ENCODE data around the gene CD300LD. TPM values are rescaled to one million over a fixed set of nuclear protein-coding genes. Genes with fewer than 3 reads are reported as not detected.

Gene CD300LD
- total and polyA plus RNA-seq, 2 experiments from 2014 or later, result not detected

DNA sequence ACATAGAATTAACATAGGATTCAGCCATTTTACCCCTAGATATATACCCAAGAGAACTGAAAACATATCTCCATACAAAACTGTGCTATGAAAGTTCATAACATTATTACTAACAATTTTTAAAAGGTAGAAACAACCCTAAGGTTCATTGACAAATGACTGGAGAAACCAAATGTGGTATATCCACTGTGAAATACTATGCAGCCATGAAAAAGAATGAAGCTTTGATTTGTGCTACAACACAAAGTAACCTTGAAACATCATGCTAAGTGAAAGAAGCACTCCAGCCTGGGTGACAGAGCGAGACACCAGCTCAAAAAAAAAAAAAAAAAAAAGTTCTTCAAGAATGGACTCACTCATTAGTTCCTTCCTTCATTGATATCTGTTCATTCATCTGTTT is 580 bp downstream of the CD300LD start:
- Histone ChIP-seq H3K36me3 (no peaks in the 10 kb centered on the region), H3K9me3 (ENCODE audit: low read depth) (no peaks in the 10 kb centered on the region), H3K27ac (no peak overlapping the region), H3K4me1 (ENCODE audit: low read depth) (no peaks in the 10 kb centered on the region), H3K27me3 (no peaks in the 10 kb centered on the region), H3K4me3 (no peak overlapping the region)
- no peak for DNase-seq (ENCODE audit: low read depth in 1 of 2, low spot score in 1 of 2)
- TF ChIP-seq, protein P1, sequence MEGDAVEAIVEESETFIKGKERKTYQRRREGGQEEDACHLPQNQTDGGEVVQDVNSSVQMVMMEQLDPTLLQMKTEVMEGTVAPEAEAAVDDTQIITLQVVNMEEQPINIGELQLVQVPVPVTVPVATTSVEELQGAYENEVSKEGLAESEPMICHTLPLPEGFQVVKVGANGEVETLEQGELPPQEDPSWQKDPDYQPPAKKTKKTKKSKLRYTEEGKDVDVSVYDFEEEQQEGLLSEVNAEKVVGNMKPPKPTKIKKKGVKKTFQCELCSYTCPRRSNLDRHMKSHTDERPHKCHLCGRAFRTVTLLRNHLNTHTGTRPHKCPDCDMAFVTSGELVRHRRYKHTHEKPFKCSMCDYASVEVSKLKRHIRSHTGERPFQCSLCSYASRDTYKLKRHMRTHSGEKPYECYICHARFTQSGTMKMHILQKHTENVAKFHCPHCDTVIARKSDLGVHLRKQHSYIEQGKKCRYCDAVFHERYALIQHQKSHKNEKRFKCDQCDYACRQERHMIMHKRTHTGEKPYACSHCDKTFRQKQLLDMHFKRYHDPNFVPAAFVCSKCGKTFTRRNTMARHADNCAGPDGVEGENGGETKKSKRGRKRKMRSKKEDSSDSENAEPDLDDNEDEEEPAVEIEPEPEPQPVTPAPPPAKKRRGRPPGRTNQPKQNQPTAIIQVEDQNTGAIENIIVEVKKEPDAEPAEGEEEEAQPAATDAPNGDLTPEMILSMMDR (IDR thresholded peaks at IDR 0.05; ENCODE audit: low read depth, low read length), result no peak

DNA sequence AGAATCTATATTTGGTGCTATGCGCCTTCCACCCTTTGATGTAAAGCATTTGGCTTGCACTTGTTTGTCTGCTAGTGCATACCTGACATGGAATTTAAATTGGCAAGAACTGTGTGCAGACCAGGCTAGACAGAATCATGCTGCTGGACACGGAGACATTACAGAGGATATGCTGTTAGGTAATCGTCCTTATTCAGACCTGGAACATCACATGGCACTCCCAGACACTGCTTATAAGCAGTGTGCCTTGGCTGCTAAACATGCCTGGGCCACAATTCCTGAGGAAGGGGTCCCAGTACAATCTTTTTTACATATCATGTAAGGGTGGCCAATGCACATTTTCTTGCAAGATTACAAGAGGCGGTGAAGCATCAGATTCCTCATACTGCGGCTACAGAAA is 6.4 kb downstream of the CD300LD start:
- Histone ChIP-seq H3K9me3 (ENCODE audit: low read depth) (no peaks in the 10 kb centered on the region), H3K4me3 (no peak overlapping the region), H3K36me3 (no peaks in the 10 kb centered on the region), H3K27ac (no peak overlapping the region), H3K4me1 (ENCODE audit: low read depth) (no peaks in the 10 kb centered on the region), H3K27me3 (no peaks in the 10 kb centered on the region)
- TF ChIP-seq, protein P1 (IDR thresholded peaks at IDR 0.05; ENCODE audit: low read depth, low read length), result no peak
- DNase-seq (ENCODE audit: low read depth in 1 of 2, low spot score in 1 of 2), result no peak

DNA sequence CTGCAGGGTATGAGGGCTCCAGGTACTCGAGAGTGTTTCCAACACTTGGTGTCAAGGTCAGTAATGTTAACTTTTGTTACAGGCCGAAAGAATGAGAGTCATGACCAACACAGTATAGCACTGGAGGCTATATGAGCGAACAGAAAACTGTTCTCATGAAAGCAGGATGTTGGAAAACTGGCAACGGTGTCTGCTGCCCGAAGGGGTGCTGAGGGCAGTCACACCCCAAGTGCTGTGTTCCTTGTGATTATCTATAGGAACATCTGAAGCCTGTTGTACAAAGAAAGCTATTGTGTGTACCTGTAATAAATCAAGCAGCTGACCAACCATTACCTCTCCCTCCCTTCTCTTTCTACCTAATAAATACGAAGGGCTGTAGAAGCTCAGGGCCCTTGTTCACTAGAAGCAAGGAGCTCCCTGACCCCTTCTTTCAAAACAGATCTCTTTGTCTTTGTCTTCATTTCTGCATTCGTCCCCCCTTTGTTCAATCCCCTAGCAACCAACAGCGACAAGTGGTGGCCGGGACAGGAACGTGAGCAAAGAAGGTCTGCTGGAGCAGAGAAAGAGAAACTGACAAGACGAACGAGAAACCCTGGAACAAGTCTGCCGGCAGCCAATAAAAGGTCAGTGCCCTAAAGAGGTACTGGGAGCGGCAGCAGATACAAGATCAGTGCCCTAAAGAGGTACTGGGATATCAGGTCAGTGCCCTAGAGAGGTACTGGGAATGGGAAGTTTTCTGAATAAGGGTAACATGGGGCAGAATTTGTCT is 7.6 kb downstream of the CD300LD start:
- no peak overlapping the region for H3K4me3 ChIP-seq
- no peaks in the 10 kb centered on the region for H3K27me3 ChIP-seq
- H3K36me3 ChIP-seq, result no peaks in the 10 kb centered on the region
- no peaks in the 10 kb centered on the region for H3K9me3 ChIP-seq (ENCODE audit: low read depth)
- TF ChIP-seq, protein P1 (IDR thresholded peaks at IDR 0.05; ENCODE audit: low read depth, low read length), result no peak
- H3K4me1 ChIP-seq (ENCODE audit: low read depth), result no peaks in the 10 kb centered on the region
- no peak for DNase-seq (ENCODE audit: low read depth in 1 of 2, low spot score in 1 of 2)
- no peak overlapping the region for H3K27ac ChIP-seq

DNA sequence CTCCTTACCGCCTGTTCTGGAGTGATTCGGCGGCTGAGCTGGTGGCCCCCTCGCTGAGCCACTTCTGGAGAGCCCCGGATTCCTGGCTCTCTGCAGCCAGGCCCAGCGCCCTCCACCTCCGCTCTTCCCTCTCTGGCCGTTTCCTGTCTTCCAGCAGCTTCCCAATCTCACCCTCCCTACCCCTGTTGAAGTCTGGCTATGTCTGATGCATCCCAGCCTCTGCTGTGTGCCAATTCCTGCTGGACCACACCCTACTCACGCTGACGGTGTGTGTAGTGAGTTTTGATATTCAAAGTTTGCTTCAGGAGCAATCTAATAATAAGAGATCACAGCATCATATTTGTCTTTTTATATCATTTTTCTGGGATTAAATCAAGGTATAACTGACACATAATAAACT is 9.4 kb downstream of the CD300LD start:
- DNase-seq (ENCODE audit: low read depth in 1 of 2, low spot score in 1 of 2), result no peak

DNA sequence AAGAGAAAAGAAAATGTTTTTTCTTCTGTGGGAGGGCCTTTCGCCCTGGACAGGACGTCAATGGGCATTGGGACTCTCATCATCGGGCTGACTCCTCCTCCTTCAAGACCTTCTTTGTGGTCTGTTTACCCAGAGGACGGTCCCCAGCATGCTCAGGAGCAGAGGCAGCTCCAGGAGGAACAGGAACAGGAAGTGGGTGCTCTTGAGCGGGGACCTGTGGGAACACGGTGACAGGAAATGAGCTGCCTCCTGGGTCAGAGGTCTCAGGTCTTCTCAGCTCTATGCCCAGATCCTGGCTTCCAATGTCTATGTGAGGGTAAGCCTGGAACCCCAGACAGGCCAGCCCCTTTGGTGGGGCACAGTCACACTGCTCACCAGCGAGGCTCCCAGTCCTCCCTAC is 12.2 kb downstream of the CD300LD start:
- no peak overlapping the region for H3K27ac ChIP-seq
- no peak overlapping the region for H3K4me3 ChIP-seq
- no peaks in the 10 kb centered on the region for H3K4me1 ChIP-seq (ENCODE audit: low read depth)
- TF ChIP-seq, protein P1 (IDR thresholded peaks at IDR 0.05; ENCODE audit: low read depth, low read length), result no peak
- no peak for DNase-seq (ENCODE audit: low read depth in 1 of 2, low spot score in 1 of 2)
- no peaks in the 10 kb centered on the region for H3K27me3 ChIP-seq
- no peaks in the 10 kb centered on the region for H3K9me3 ChIP-seq (ENCODE audit: low read depth)
- no peaks in the 10 kb centered on the region for H3K36me3 ChIP-seq

More for the DNA sequence above, 9.4 kb downstream of the CD300LD start:
- Histone ChIP-seq H3K36me3 (no peaks in the 10 kb centered on the region), H3K27ac (no peak overlapping the region), H3K9me3 (ENCODE audit: low read depth) (no peaks in the 10 kb centered on the region), H3K4me3 (no peak overlapping the region), H3K4me1 (ENCODE audit: low read depth) (no peaks in the 10 kb centered on the region), H3K27me3 (no peaks in the 10 kb centered on the region)
- TF ChIP-seq, protein P1 (IDR thresholded peaks at IDR 0.05; ENCODE audit: low read depth, low read length), result no peak
